HCT116 (cell line): ENCODE results near the gene DUSP16.

Experiments used
- EZH2 ChIP-seq: fragments of 200-600 bp; sonication (generic); IDR thresholded peaks from 2 replicates; pipeline ENCODE4 v1.6.1; 2017; ENCODE audit warnings: antibody characterized with exemption, mixed run types
- EZH2phosphoT487 ChIP-seq: fragments of 200-600 bp; IDR thresholded peaks from 2 replicates; pipeline ENCODE4 v1.6.1; 2018; ENCODE audit warnings: antibody characterized with exemption, borderline replicate concordance
- TCF7L2 ChIP-seq: IDR thresholded peaks from 2 replicates; pipeline ENCODE4 v1.7.0; 2011; ENCODE audit warnings: borderline replicate concordance, inconsistent platforms; ENCODE audit not compliant: insufficient read depth, insufficient read length; ENCODE audit errors: extremely low read depth
- TF ChIP-seq, protein P1 (sequence below), 3 experiments: fragments of 200-600 bp in 1 of 3; sonication (generic) in 1 of 3; IDR thresholded peaks in 2 of 3; conservative IDR thresholded peaks in 1 of 3; 2 replicates each; pipeline ENCODE4 v1.5.1; 2012 to 2017; ENCODE audit warnings: low read depth in 2 of 3, low read length in 2 of 3, antibody characterized with exemption in 1 of 3, borderline replicate concordance in 1 of 3, control low read depth in 1 of 3, mild to moderate bottlenecking in 1 of 3, mixed read lengths in 1 of 3, mixed run types in 1 of 3, moderate library complexity in 1 of 3; ENCODE audit not compliant: insufficient read depth in 1 of 3

DNA sequence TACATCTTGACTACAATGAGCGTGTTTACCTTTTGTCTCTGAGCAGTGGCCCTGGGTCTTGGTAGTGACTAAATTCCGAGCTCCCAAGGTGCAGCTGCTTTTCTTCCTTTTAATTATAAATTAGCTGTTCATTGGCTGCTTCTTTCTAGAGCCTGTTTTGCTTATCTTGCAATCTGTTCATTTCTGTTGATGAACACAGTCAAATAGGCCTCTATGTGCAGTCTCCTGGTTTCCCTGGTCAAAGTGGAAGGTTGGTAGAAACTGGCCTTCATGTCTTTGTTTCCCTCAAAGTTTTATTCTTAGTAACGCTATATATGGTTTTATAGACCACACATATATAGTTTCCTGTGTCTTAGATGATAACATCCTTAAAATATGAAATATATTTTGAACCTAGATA, 94.1 kb downstream of the DUSP16 start:
- TF ChIP-seq, protein P1, sequence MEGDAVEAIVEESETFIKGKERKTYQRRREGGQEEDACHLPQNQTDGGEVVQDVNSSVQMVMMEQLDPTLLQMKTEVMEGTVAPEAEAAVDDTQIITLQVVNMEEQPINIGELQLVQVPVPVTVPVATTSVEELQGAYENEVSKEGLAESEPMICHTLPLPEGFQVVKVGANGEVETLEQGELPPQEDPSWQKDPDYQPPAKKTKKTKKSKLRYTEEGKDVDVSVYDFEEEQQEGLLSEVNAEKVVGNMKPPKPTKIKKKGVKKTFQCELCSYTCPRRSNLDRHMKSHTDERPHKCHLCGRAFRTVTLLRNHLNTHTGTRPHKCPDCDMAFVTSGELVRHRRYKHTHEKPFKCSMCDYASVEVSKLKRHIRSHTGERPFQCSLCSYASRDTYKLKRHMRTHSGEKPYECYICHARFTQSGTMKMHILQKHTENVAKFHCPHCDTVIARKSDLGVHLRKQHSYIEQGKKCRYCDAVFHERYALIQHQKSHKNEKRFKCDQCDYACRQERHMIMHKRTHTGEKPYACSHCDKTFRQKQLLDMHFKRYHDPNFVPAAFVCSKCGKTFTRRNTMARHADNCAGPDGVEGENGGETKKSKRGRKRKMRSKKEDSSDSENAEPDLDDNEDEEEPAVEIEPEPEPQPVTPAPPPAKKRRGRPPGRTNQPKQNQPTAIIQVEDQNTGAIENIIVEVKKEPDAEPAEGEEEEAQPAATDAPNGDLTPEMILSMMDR (IDR thresholded peaks at IDR 0.05 in 2 of 3, conservative IDR thresholded peaks at IDR 0.05 in 1 of 3; ENCODE audit: borderline replicate concordance in 1 of 3, insufficient read depth in 1 of 3, low read depth in 2 of 3, low read length in 2 of 3): no peak
- TF ChIP-seq TCF7L2 (no peak), EZH2phosphoT487 (no peak), EZH2 (no peak)
